Measurements from ENCODE around the gene ORMDL3.

The ORMDL3 gene

GRCh38 chr17:39872751-39873150 lies 54.6 kb downstream of the ORMDL3 start:
- Histone ChIP-seq H3K27ac (ENCODE audit: poor library complexity, severe bottlenecking) (no peak overlapping the region), H3K4me1 (ENCODE audit: insufficient read depth, poor library complexity, severe bottlenecking) (peaks cover 4% of the 10 kb centered on the region), H3K4me3 (ENCODE audit: severe bottlenecking) (no peak overlapping the region), H3K36me3 (ENCODE audit: low read depth) (no peaks in the 10 kb centered on the region; the same call in 1 of the 2 replicates), H3K9me3 (ENCODE audit: severe bottlenecking) (no peaks in the 10 kb centered on the region), H3K27me3 (ENCODE audit: insufficient read depth, poor library complexity, severe bottlenecking) (peaks cover 15% of the 10 kb centered on the region)
- TF ChIP-seq CTCF (IDR thresholded peaks at IDR 0.05; ENCODE audit: poor library complexity, severe bottlenecking), result peak; percentile 62
- DNase-seq (ENCODE audit: low spot score) (no peak), ATAC-seq (ENCODE audit: low read depth) (0 out of 3 replicates have a peak, but pooled peaks have one; percentile 41)

- Histone ChIP-seq H3K27ac (ENCODE audit: poor library complexity, severe bottlenecking) (no peak overlapping the region), H3K4me3 (ENCODE audit: severe bottlenecking) (no peak overlapping the region), H3K9me3 (ENCODE audit: severe bottlenecking) (no peaks in the 10 kb centered on the region), H3K27me3 (ENCODE audit: insufficient read depth, poor library complexity, severe bottlenecking) (peaks cover 16% of the 10 kb centered on the region), H3K36me3 (ENCODE audit: low read depth) (no peaks in the 10 kb centered on the region; the same call in 1 of the 2 replicates), H3K4me1 (ENCODE audit: insufficient read depth, poor library complexity, severe bottlenecking) (peaks cover 4% of the 10 kb centered on the region)
- ATAC-seq (ENCODE audit: low read depth) (no peak), DNase-seq (ENCODE audit: low spot score) (no peak)
- TF ChIP-seq CTCF (IDR thresholded peaks at IDR 0.05; ENCODE audit: poor library complexity, severe bottlenecking), result no peak
These were observed 55.6 kb downstream of the ORMDL3 start for GRCh38 chr17:39871801-39872200.

Measured in RWPE2 (cell line).